RWPE1 (cell line): Measurements from ENCODE around the gene COBL.

ENCODE experiments used
- CTCF ChIA-PET: fragments of 350-600 bp; sonication (Branson Sonifier 250); formaldehyde crosslinking; extraction: SDS; loops from one replicate; lab custom pipeline; 2021; lab: Yijun Ruan, JAX
- POLR2A ChIA-PET: fragments of 400-600 bp; formaldehyde crosslinking; extraction: SDS; loops from one replicate; lab custom pipeline; 2020; ENCODE audit warnings: antibody characterized with exemption; ENCODE audit not compliant: low non-redundant PET; lab: Yijun Ruan, JAX
- DNase-seq: peaks from one replicate; pipeline ENCODE4 v3.0.0; 2012; ENCODE audit warnings: low spot score
- H3K27ac ChIP-seq: fragments of 450-650 bp; 2 replicates; pipeline ENCODE4 v1.5.1; 2017
- TF ChIP-seq, protein P1 (sequence below): fragments of 450-650 bp; conservative IDR thresholded peaks from 2 replicates; pipeline ENCODE4 v1.5.1; 2017; ENCODE audit warnings: low read depth, mild to moderate bottlenecking

Gene COBL

GRCh38 chr7:51318886-51319579 lies 2.4 kb upstream of the COBL start:
- TF ChIP-seq, protein P1, sequence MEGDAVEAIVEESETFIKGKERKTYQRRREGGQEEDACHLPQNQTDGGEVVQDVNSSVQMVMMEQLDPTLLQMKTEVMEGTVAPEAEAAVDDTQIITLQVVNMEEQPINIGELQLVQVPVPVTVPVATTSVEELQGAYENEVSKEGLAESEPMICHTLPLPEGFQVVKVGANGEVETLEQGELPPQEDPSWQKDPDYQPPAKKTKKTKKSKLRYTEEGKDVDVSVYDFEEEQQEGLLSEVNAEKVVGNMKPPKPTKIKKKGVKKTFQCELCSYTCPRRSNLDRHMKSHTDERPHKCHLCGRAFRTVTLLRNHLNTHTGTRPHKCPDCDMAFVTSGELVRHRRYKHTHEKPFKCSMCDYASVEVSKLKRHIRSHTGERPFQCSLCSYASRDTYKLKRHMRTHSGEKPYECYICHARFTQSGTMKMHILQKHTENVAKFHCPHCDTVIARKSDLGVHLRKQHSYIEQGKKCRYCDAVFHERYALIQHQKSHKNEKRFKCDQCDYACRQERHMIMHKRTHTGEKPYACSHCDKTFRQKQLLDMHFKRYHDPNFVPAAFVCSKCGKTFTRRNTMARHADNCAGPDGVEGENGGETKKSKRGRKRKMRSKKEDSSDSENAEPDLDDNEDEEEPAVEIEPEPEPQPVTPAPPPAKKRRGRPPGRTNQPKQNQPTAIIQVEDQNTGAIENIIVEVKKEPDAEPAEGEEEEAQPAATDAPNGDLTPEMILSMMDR: no peak
- ChIA-PET CTCF (no interaction called here), POLR2A (interaction anchor here (0.6 kb wide), 1 partner anchor 25 kb away, joined by 3 read pairs; no protein-coding TSS in a partner anchor)
- H3K27ac ChIP-seq: no peak overlapping the region
- no peak for DNase-seq

DNA sequence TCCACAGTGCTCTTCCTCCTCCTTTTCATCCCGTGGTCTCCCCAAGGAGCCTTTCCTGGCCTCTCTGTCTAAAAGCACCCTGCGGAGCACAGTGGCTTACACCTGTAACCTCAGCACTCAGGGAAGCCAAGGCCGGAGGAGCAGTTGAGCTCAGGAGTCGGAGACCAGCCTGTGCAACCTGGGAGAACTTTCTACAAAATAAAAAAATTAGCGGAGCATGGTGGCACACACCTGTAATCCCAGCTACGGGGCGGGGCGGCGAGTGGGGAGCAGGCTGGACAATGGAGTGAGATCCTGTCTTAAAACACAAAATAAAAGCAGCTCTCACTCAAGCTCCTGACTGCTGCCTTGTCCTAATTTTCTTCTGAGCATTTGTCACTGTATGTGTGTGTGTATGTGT lies 1.4 kb upstream of the COBL start:
- no peak overlapping the region for H3K27ac ChIP-seq
- POLR2A ChIA-PET: no interaction called here
- CTCF ChIA-PET: no interaction called here
- DNase-seq: no peak
- TF ChIP-seq, protein P1: no peak

DNA sequence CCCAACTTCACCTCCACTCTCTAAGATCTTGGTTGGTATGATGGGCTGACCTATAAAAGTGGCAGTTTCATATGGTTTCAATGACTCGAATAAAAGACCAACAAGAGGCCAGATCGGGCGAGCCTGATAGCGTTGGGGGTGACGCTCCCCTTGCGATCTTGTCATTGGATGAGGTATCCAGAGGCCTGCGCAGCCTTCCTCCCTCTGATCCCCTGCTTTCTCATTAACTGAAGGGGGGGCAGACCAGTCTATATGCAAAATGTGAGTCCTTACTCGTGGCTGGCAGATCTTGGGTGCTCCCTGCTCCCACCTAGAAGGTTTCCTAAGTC lies 937 bp upstream of the COBL start:
- ChIA-PET POLR2A (no interaction called here), CTCF (no interaction called here)
- no peak overlapping the region for H3K27ac ChIP-seq
- TF ChIP-seq, protein P1: no peak
- no peak for DNase-seq

- H3K27ac ChIP-seq: no peak overlapping the region
- CTCF ChIA-PET: interaction anchor here (0.6 kb wide), 1 partner anchor 13 kb away, joined by 3 read pairs; no protein-coding TSS in a partner anchor
- POLR2A ChIA-PET: no interaction called here
- TF ChIP-seq, protein P1: 0 out of 2 replicates have a peak, but pooled peaks have one; percentile 16
- DNase-seq: peak; percentile 50
Measured at GRCh38 chr7:51316262-51316665, 345 bp downstream of the COBL start.

DNA sequence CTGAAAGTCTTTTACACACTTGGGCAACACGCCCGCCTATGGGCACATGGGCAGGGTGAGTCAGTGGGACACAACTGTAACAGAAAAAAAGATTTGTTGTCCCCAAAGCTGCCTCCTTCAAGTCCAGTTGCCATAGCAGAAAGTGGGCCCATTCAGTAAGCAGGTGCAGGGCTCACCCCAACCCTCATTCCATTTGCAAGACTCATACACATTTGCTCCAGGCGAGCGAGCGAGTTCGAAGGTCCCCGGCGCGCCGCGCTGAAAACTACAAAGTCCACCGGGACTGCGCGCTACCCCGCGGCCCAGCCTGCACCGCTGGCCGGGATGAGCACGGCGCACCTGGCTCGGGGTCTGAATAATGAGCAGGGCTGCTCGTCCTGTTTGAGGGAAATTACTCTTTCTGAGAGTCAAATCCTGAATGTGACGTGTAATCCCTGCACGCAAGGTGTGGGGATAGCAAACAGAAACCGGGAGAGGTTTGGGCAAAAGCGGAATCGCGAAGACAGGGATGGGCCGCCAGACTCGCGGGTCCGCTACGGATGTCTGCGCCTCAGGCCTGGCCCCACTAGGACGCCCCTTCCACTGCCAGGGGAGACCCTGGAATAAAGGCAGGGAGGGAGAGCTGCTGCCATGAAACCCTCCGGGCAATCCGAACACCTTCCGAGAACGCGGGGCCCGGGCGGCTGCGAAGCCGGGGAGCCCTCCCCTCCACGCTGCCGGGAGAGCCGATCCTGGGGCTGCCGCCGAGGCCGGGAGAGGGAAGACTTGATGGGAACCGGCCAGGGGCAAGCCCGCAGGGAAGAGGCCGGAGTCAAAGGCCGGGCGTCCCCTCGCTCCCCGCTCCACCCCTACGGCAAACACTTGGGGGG lies 982 bp downstream of the COBL start:
- ChIA-PET POLR2A (interaction anchor here (0.6 kb wide), 1 partner anchor 91 kb away, joined by 3 read pairs; no protein-coding TSS in a partner anchor), CTCF (interaction anchor here (0.6 kb wide), 3 partner anchors 13 to 1213 kb away, joined by 3 read pairs; no protein-coding TSS in a partner anchor)
- TF ChIP-seq, protein P1: no peak
- no peak overlapping the region for H3K27ac ChIP-seq
- peak; percentile 48 for DNase-seq

DNA sequence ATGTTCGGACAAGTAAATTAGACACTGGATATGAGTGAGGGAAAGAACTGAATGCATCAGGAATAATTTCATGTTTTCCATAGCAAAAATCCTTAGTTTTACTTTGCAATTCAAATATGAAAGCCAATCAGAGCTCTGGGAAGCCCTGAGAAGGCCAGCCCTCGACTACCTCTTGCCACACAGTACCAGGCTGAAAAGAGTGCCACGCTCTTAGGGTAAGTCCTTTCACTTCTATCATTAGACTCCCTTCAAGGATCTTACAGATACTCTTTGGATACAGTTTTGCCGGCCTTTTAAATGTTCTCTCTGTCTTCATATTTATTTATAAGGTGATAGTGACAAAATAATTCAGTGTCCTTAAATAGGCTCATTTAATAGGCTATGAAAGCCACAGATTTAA lies 1.9 kb downstream of the COBL start:
- POLR2A ChIA-PET: interaction anchor here (0.6 kb wide), 1 partner anchor 90 kb away, joined by 3 read pairs; no protein-coding TSS in a partner anchor
- CTCF ChIA-PET: no interaction called here
- TF ChIP-seq, protein P1: no peak
- DNase-seq: no peak
- no peak overlapping the region for H3K27ac ChIP-seq
